Melanocyte of skin (primary cell): ENCODE data around the gene ZBTB25. TPM values are rescaled to one million over a fixed set of nuclear protein-coding genes. Genes with fewer than 3 reads are reported as not detected.

ENCODE experiments used
- small RNA-seq, 2 donors: library from RNA; depleted of rRNA; stranded (forward); fragments of <200 nt; gene quantifications; one replicate each; pipeline ENCODE3, GENCODE V24; 2012
- total RNA-seq, 2 donors: library from RNA; depleted of rRNA; stranded (reverse); fragments of >200 nt; gene quantifications; 2 replicates each; pipeline ENCODE4 v1.2.3, GENCODE V29; 2012

The ZBTB25 gene, protein sequence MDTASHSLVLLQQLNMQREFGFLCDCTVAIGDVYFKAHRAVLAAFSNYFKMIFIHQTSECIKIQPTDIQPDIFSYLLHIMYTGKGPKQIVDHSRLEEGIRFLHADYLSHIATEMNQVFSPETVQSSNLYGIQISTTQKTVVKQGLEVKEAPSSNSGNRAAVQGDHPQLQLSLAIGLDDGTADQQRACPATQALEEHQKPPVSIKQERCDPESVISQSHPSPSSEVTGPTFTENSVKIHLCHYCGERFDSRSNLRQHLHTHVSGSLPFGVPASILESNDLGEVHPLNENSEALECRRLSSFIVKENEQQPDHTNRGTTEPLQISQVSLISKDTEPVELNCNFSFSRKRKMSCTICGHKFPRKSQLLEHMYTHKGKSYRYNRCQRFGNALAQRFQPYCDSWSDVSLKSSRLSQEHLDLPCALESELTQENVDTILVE
- 1 to 10 TPM; 6.3 to 7.6 TPM for total RNA-seq

DNA sequence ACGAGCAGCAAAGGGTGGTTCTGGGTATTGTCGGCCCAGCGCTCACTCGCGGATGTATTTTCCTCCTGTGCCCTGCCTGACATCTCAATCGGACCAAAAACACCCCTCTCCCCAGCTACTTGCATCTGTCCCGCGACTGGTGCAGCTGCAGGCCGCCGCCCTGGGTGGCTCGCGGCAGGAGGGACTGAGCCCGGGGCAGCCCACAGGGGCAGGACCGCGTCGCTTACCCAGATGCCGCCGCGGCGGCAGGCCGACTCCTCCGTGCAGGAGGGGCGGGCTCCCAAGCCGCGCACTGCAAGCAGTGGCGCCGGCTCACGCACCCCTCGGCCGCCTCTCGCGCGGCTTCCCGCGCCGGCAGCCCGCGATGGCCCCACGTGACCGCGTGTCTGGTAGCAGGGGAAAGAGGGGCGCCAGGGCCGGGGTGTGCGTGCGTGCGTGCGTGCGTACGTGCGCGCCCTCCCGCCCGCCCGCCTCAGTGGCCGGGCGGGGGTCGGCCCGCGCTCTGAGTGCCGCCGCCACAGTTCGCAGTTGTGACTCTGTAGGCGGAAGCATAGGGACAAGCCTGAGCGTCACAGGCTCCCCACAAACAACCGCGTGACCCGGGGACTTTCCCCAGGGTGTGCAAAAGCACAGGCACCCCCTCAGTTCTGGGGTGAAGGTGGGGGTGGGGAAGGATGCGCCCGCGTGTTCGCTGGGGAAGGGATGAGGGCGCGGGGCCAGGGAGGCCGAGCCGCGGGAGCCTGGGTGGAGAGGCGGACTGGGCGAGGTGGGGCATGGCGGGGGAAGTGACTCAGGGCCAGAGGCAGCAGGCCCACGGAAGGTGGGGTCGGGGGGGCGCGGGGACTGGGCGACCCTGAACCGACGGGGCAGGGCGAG is at the start of gene ZBTB25:
TSS of gene ZBTB25 (minus strand) at position 405 of the 876 bp plus-strand sequence. CDS start 13,305 bp downstream, outside the sequence.

GRCh38 chr14:64549791-64550620 is 46.4 kb upstream of the ZBTB25 start, which contains the start of gene PPP1R36:
TSS of gene PPP1R36 (plus strand) at chr14:64549961. CDS start at chr14:64549998, 37 bp downstream.

DNA sequence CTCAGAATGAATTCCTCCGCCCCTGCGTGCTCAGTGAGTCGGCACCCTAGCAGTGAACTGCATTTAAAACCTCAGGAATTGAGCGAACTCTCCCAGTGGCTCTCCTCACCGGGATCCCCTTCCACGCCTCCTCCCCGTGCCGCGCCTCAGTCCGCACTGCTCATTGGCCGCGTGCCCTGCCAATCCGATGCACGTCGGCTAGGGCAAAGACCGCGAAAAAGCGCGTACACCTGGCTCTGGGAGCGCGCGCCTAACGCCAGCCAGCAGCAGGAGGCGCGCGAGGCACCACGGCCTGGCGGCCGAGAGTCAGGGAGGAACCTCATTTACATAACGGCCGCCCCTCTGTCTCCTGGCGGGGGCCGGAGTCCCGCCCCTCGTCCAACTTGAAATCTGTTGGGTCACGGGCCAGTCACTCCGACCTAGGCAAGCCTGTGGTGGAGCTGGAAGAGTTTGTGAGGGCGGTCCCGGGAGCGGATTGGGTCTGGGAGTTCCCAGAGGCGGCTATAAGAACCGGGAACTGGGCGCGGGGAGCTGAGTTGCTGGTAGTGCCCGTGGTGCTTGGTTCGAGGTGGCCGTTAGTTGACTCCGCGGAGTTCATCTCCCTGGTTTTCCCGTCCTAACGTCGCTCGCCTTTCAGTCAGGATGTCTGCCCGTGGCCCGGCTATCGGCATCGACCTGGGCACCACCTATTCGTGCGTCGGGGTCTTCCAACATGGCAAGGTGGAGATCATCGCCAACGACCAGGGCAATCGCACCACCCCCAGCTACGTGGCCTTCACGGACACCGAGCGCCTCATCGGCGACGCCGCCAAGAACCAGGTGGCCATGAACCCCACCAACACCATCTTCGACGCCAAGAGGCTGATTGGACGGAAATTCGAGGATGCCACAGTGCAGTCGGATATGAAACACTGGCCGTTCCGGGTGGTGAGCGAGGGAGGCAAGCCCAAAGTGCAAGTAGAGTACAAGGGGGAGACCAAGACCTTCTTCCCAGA is 36.9 kb upstream of the ZBTB25 start, which contains the start of gene HSPA2:
TSS of gene HSPA2 (plus strand) at position 534 of the 995 bp plus-strand sequence. CDS start at position 643, 109 bp downstream.

GRCh38 chr14:64504310-64504896 is 765 bp upstream of the ZBTB25 start, which contains the start of gene ZBTB1:
TSS of gene ZBTB1 (plus strand) at chr14:64504770. CDS start at chr14:64521505, 16,735 bp downstream.

DNA sequence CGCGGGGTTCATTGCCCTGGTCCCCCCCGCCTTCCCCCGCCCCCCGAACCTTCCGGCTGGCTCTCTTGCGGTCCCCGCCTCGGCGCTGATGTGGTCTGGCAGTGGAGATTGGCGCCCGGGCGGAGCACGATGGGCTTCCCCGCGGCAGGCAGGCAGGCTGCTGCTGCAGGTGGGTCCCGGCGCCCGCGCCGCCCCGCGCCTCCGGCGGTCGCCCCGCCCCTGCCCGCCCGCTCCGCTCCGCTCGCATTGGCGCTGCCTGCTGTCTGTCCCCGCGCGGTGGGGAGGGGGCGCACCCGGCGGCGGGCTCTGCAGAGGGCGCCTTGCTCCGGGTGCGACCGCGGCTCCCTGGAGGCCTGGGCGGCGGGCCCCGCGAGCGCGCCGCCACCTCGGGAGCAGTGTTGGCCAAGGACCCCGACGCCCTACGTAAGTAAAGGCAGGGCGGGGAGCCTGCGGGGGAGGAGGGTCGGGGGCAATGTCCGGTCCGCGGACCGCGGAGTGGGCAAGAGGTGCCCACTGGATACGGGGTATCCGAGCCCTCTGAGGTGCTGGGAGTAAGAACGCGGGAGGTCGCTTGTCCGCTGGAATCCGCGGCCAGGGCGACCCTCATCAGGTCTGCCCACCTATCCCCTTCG is 38.3 kb downstream of the ZBTB25 start, which contains the start of gene AKAP5:
TSS of gene AKAP5 (plus strand) at position 309 of the 632 bp plus-strand sequence. CDS start 2,896 bp downstream, outside the sequence.

Small RNA genes lying within 50 kb of the gene (small RNA-seq; reads per million reads assigned to genes)
- 0 reads per million in 2 donors for gene AL049869.4

Other genes with a start within 250 kb of the ZBTB25 start
- 10 to 100 TPM; 14.8 to 39.6 TPM for gene ESR2, start 209.5 kb downstream of the ZBTB25 start, total RNA-seq
- gene MTHFD1, start 115.5 kb downstream of the ZBTB25 start, total RNA-seq: 100 to 1,000 TPM in 1 of 2 donors, 10 to 100 TPM in 1; 46.1 to 111 TPM
- under 1 TPM; 0.33 to 0.34 TPM for gene AKAP5, start 38.3 kb downstream of the ZBTB25 start, total RNA-seq
- gene ZBTB1, start 932 bp upstream of the ZBTB25 start, total RNA-seq: 10 to 100 TPM; 29.0 to 38.2 TPM
- gene HSPA2, start 36.9 kb upstream of the ZBTB25 start, total RNA-seq: 10 to 100 TPM in 1 of 2 donors, 1 to 10 TPM in 1; 8.9 to 24.6 TPM
- gene PPP1R36, start 46.1 kb upstream of the ZBTB25 start, total RNA-seq: 1 to 10 TPM; 1.0 to 1.3 TPM
- gene PLEKHG3, start 200.6 kb upstream of the ZBTB25 start, total RNA-seq: 10 to 100 TPM; 49.0 to 53.7 TPM